Lung microvascular endothelial cell (primary cell): ENCODE data around the gene SRD5A1. TPM values are rescaled to one million over a fixed set of nuclear protein-coding genes. Genes with fewer than 3 reads are reported as not detected.

Experiments
- DNase-seq, 2 donors: peaks; one replicate each; pipeline versions ENCODE4 v3.0.0 to v3.0.0-alpha.2; 2010; ENCODE audit warnings: low read depth in 2 of 2
- total RNA-seq: library from RNA; depleted of rRNA; stranded (reverse); fragments of >200 nt; gene quantifications from 2 replicates; pipeline ENCODE4 v1.2.1, GENCODE V29; 2014

The SRD5A1 gene
- total RNA-seq, 1 donor from 2014 or later: 3.6 TPM

DNA sequence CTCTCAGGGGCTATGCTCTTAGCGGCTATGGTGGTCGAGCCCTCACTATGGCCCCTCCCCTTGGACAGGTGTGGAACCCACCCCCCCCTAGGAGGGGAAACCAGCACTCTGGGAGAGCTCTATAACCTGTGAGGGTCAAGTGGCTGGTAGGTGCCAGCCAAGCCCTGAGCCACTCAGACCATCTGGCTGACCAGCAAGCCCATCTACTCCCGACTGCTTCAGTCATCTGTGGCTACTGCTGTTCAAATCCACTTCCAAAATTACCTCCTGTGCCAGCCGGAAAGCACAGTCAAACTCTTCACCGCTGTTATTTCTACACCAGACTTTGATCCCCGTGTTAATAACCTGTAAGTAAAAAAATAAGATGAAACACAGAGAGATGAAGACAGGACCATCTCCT, 28.9 kb upstream of the SRD5A1 start:
- no peak for DNase-seq

DNA sequence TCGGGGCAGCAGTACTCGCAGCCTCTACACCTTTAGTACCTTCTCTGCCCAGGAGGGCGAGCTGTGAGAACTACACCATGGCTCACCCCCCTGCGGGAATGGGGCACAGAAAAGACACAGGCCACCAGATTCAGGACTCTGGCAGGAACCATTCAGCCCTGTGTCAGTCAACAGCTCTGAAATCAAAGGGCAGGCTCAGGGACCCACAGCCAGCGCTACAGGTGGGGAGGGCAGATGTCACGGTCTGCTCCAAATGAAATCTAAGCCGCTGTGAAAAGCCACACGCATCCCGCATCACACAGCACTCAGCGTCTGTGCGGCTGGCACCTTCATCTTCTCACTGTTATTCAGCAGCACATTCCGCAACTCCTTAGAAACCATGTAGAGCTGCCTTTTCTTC, 28.3 kb upstream of the SRD5A1 start:
- DNase-seq: no peak

DNA sequence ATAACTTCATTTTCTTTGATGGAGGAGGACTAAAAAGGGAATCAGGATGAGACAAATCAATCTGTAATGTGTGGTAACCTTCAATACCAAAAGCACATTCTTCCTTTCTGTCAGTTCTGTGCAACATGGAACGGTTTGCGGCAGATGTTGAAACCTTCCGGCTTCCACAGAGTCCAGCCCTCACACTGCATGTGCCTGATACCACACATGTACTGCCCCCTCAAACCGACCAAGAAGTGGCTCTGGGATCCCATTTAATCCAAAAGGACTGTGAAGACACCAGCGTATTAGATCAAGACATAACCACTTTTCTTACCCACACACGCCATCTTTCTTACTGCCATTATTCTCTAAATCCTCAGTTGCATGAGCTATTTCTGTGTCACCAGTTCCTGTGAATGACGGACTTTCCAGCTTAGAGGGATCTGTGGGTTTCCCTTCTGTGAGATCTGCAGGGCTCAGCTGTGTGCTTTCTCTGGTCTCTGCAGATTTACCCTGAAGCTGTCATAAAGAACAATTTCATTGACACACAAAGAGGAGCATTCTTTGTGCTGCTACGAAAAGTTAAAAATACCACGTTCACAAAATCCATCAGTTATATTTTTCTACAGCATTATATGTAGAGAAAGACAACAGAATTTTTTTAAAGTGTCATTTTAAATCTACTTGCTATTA, 26.2 kb upstream of the SRD5A1 start:
- DNase-seq: no peak

DNA sequence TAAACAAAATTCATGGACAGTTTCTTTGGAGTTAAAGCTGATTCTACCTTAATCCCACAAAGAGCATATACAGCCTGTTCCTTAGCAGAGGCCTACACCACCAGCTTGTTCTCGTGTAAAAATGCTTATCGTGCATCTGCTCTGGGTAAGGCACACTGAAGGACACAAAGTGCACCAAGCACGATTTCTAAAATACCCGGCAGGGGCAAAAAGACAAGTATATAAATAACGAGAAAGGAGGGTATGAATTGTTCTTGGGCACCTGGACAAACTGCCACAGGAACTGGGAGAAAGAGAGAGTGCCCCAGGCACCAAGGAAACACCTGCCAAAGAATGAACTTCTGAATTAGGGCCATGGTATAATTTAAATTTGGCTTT, 25.7 kb upstream of the SRD5A1 start:
- no peak for DNase-seq

DNA sequence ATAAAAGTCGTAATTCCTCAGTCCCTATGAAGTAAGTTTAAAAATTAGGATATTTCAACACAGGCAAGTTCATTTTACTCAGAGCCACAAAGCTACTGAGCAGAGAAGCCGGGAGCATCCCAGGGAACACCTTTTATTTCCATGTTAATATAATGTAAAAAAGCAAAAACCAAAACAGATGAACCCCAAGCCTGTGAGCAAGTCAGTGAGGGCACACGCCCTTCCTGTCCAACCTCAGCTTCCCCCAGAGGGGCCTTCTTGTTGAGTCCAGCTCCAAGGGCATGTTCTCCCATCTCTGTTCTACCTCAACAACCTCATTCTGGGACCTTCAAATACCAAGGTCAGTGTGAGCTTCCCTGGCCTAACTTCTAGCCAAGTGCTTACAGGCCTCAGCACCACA, 25.2 kb upstream of the SRD5A1 start:
- no peak for DNase-seq

DNA sequence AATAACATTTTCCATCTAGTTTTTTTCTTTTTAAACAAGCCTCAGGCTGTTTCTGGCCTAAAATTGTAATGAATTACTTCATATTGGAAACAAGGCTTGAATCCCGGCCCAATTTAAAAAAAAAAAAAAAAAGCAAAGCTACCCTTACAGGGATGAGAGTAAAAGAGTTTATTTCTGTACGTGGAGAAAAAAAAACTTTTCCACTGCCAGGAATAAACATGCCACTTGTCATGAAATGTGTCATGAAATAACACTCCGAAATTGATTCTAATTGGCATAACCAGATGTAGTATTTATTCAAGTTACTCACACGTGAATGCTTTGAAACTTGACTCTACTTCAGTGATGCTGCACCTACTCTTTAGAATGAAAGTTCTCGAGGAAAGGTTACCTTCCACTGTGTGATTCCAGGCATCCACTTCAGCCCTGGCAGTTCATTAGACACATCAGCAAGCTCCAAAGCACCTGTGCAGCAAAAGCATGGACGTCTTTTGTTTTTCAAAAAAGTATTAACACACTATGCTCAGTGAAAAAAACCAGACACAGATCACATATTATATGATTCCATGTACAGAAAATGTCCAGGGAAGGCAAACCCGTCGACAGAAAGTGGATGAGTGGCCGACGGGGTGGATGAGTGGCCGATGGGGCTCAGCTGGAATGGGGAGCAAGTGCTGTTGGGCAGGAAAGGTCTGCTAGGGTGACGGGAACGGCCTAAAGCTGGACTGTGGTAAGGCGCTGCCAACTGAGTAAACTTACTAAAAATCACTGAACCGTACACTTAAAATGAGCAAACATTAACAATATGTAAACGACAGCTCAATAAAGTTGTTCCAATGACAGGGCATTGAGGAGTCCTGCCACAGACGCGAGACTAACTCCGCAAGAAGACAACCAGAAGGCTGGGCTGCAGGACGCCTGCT, 21.6 kb upstream of the SRD5A1 start:
- no peak for DNase-seq

DNA sequence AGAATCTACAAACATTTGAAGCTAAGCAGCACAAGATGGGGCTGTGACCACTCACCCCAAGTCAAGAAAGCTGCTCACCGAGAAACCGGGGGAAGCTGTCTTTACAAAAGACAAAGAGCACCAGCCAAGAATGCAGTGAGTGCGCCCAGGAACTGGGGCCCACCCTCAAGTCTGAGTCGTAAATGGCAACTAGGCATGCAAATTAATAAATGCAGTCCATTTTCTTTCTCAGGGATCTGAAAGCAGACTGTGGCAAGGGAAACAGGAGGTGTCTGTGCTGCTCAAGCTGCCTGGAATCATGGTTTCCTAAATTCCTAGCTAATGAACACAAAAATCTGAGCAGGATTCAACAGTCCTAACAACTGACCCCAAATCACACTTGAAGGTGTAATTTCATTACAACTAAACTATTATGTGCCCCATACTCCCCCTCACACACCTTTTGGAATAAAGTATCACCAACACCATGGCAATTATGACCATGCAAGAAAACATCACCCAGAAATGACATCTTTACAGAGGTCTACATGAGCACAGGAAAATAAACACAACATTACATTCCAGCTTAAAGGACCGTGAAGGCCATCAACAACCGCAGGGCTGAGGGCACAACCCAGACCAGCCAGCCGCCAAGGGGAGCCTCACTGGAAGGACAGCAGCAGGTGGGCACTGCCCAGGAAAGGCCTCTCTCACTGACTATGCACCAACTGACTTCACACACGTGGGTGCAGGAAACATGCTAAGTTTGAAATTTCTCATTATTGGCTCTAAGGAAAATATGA, 18.0 kb upstream of the SRD5A1 start:
- no peak for DNase-seq

DNA sequence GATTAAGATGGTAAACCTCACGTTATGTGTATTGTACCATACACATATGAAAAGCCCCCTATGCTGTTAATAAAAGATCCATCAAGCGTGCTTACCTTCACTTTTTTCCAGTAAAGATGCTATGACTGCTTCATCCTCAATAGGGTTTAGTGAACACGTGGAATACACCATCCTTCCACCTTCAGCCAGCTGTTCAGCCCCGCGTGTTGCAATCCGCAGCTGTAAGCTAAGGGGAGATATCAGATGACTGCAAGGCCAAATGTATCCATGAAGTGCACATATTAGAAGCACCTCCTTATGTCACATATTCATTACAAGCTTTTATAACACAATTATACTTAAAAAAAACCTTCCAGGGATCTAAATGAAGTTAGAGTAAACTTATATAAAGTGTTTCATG, 16.6 kb upstream of the SRD5A1 start:
- DNase-seq: no peak

DNA sequence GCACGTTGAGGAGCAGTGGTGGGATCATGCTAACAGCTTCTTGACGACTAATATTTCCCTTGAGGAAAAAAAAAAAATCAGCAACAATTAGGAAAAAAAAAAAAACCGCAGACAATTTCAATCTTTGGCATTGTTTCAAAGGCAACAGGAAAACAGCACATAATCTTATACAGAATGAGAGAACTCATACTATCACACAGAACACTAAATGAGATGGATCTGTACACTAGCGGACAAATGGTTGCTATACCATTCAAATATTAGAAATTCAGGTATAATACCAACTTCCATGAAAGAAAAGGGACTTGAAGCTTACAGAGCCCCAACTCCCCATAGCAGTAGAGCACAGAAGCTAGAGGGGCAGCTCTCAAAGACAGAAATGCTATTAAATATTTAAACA, 10.0 kb upstream of the SRD5A1 start:
- peak in 1 of 2 donors; percentile 30 for DNase-seq

DNA sequence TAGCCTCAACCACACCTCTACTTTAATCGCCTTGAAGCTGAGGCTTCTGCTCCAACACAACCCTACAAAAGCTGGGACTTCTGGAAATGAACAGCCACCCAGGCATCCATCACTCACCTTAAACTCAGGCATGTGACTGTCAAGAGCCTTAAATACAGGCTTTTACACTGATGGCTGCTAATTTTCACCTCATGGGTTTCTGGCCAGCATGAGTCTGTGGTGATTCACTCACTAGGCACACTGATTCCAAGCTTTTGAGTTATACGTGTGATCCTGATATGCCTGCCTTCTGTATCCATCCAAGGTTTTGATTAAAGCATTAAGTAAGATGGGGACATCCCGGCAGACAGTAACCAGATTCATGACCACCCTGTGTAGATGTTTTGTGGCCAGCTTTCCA, 9.3 kb upstream of the SRD5A1 start:
- DNase-seq: no peak

DNA sequence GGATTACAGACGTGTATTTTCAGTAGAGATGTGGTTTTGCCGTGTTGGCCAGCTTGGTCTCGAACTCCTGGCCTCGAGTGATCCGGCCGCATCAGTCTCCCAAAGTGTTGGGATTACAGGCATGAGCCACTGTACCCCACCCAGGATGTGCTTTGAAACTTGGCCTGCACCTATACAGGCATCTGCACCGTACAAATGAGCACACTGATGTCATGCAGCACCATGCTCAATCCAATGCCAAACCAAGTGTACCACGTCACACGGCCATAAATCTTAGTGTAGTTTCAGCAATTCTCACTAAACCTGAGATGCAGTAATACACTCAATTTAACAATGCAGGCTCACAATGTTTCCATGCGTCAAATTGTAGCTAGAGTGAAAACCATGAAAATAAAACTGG, 6.7 kb upstream of the SRD5A1 start:
- DNase-seq: no peak

DNA sequence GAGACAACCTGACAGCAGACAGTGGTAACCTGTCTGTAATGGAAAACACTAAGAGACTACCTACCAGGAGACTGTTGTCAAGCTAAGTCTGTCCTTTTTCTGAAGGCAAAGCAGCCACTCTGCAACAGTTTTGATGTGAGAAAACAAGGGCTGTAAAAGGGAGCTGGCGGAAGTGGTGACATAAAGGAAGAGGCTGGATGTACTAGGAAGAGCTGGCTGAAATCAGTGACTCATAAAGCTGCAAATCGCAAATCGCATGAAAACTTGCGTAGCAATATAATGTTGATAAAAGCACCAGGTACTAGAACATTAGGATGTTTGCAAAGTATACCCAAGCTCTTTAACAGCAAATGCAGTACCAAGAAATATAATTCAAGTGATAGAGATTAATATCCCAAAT, 1.8 kb upstream of the SRD5A1 start:
- DNase-seq: peak; percentile 76 to 79

DNA sequence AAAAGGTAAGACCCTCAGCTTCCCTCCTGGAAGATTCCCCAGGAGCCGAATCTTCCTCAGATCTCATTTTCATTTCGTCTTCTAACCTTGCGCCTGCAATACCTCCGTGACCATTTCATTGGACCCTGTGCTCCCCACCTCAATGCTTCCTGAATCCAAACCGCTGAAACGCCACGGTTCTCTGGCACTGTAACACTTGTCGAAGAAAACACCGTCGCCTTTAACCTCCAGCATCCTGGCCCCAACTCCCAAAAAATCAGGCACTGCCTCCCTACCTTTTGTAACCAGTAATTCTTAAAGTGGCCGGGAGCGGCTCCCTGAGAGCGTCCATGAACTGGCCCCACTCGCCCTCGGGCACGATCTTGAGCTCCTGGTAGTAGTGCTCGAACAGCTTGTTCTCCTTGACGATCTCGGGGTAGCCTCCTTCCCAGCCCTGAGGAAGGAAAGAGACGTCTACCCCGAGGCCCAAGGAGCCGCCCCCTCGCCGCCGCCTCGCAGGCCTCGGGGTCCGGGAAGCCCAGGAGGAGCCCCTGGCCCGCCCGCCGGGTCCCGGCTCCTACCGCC, 834 bp upstream of the SRD5A1 start:
- peak; percentile 39 to 48 for DNase-seq

DNA sequence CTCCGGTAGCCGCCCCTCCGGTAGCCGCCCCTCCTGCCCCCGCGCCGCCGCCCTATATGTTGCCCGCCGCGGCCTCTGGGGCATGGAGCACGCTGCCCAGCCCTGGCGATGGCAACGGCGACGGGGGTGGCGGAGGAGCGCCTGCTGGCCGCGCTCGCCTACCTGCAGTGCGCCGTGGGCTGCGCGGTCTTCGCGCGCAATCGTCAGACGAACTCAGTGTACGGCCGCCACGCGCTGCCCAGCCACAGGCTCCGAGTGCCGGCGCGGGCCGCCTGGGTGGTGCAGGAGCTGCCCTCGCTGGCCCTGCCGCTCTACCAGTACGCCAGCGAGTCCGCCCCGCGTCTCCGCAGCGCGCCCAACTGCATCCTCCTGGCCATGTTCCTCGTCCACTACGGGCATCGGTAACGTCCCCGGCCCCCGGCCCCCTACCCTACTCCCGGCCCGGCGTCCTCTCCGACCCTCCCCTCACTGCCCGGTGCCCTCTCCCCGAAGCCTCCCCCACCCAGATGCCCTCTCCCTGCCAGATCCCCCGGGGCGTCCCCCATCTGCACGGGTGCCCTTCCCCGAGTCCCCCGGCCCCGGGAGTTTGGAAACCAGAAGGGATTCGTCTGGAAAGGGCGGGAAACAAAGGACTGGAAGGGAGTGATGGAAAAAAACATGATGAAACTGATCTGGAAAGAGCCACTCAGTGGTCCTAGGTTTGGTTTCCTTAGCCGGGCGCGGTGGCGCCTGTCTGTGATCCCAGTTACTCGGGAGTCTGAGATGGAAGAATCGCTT, 417 bp downstream of the SRD5A1 start:
- DNase-seq: peak; percentile 55 to 73

DNA sequence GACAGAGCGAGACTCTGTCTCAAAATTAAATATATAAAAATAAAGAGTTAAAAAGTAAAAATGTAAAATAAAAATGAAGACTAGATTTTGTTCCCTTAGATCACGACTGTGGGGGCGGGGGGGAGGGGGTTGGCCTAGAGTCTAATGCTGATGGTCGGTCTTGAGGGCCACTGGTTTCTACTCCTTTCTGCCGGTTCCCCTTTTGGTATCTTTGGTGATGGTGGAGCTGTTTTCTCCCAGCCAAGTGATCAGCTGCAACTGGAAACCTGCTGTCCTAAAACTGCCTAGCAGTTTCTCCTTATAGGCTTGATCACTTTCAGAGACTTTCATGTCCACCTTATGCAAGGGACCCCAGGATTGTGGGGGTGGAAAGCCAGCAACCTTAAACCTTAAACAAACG, 1.1 kb downstream of the SRD5A1 start:
- no peak for DNase-seq

DNA sequence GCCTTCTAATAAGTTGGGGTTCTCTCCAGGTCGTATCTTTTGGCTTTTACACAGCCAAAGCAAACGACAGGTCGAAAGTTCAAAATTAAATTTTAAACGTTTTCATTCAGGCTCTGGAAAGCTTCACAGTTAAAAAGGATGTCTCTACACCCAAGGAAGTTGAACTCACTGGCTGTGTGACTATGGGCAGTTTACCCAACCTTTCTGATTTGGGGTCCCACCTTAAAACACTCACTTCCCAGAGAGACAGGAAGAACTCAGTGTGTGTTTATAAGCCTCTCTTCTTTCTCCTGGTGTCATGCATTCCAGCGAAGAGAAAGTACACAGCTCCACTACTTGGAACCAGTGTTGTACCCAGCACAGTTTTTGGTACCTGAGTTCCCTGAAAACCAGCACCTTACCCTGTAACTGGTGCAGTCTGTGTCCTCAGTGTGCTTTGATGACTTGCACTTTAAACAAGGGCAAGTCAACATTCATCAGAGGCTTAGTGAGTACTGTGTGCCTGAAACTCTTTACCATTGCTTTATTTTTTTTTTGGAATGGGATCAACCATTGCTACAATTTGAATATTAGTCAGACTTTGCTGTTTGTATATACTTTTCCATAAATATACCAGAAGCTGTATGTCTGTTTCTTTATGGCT, 1.7 kb downstream of the SRD5A1 start:
- DNase-seq: no peak

DNA sequence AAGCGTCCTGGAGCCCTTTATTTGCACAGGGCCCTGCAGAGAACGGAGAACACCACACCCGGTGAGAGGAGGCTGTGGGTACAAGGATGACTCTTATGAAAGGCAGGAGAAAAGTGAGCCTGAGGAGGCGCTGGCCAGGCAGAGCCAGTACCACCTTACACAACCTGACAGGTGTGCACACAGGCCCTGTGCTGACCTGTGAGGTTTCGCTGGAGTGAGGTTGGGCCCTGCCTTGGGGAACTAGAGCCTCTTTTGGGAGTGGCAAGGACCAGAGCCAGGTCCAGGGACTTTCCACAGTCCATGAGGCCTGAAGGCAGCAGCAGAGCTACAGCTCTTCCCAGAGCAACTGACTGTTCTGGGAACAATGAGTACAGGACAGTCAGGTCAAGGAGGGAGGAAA, 3.1 kb downstream of the SRD5A1 start:
- DNase-seq: no peak

DNA sequence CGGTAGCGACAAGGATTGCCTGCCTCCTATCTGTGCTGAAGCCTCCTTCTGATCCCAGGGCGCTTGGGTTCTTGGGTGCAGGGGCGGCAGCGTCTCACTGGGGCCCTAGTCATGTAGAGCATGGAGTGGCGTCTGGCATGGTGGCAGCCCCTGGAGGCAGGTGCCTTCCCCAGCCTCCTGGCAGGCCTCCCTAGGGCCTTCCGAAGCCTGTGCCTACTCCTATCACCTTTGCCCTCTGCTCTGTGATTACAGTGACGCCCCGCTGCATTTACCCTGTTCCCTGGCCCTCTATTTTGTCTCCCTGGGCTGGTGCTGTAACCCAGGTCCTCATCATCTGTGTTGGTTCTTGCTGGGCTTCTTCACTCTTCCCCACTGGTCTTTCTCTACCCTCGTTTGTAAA, 3.8 kb downstream of the SRD5A1 start:
- no peak for DNase-seq

DNA sequence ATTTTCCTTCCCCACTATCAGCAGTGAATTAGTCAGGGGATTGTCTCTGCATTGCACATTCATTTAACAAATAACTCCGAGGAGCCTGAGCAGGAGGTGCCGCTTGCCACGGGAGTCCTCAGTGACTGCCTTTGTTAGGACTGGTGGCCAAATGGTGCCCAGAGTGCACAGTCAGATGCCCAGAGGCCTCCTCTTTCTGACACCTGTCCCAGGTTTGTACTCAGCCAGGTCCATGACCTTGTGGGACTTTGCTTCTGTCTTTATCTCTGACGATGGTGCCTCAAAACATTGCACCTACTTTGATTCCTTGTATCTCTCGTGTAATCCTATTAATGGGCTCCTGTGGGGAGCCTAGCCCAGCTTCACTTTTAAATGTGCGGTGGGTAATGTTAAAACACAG, 4.3 kb downstream of the SRD5A1 start:
- DNase-seq: no peak

DNA sequence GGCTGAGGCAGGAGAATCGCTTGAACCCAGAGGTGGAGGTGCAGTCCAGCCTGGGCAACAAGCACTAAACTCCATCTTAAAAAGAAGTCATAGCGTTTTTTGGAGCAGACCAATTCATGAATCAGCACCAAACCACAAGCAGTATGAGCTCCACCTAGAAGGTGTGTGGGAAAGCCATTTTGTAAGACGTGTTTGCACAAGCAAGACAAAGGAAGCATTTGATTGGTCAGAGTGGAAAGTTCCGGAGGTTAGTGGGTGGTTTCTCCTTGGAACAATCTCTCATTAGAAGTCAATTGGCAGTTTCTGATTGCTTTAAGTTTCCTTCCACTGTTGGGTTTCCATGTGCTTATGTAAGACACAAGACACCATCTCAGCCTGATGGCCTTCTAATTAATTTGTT, 5.0 kb downstream of the SRD5A1 start:
- no peak for DNase-seq

DNA sequence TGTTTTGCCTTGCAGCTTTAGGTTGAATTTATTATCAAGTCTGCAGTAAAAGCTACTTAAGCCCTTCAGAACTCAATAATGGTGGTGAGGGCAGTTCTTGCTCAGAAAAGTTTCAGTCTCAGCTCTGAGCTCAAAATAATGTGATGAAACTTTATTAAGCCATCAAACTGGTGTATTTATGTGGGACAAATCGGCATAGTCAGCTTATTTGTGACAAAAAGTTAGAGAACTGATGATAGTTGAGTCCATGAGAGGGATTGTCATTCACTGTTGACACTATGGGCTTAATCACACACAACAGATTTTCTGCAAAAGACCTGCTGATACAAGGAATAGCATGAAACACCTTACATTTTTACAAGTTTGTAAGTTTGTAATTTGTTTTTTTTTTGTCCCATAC, 9.4 kb downstream of the SRD5A1 start:
- no peak for DNase-seq
